Peyer's patch (tissue), 4 donors: ENCODE data around the gene BICC1.

Experiments used
- POLR2A ChIP-seq, 2 donors: fragments of 450-650 bp; IDR thresholded peaks; one replicate each; pipeline ENCODE4 v1.5.1; 2017; ENCODE audit warnings: antibody characterized with exemption in 2 of 2, mild to moderate bottlenecking in 2 of 2, moderate library complexity in 2 of 2
- TF ChIP-seq, protein P1 (sequence below), 6 experiments: fragments of 450-650 bp in 4 of 6; fragments of 200-600 bp in 2 of 6; sonication (generic) in 1 of 6; IDR thresholded peaks; one replicate each; pipeline ENCODE4 v1.5.1; 2017 to 2019; ENCODE audit warnings: antibody characterized with exemption in 6 of 6, mild to moderate bottlenecking in 3 of 6, moderate library complexity in 1 of 6

DNA sequence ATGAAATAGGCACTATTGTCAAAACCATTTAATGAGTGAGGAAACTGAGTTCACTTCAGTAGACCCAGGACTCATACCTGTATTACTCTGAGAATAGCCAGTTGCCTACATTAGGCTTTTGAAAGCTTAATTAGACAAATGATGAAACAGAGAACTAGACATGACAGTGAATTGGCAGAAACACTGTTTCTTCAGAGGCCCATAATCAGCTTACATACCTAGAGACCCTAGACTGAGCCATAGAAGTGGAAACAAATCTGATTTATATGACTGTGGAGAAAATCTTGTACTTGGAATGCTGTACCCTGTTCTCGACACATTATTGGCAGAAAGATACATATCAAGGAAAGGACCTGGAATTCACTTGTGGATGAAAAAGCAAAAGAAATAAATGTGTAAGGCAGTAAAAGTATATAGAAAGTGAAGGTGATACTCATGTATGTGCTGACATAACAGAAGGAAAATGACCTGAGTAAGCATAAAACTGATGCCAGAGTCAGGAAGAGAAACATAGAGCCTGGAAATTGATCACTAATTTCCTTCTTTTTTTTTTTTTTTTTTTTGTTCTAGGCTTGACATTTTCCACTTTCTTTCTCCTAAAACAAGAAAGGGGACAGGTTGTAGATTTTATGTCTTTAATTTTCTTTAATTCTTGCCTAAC lies 251.5 kb downstream of the BICC1 start:
- no peak for TF ChIP-seq POLR2A (IDR thresholded peaks at IDR 0.05)
- TF ChIP-seq, protein P1, sequence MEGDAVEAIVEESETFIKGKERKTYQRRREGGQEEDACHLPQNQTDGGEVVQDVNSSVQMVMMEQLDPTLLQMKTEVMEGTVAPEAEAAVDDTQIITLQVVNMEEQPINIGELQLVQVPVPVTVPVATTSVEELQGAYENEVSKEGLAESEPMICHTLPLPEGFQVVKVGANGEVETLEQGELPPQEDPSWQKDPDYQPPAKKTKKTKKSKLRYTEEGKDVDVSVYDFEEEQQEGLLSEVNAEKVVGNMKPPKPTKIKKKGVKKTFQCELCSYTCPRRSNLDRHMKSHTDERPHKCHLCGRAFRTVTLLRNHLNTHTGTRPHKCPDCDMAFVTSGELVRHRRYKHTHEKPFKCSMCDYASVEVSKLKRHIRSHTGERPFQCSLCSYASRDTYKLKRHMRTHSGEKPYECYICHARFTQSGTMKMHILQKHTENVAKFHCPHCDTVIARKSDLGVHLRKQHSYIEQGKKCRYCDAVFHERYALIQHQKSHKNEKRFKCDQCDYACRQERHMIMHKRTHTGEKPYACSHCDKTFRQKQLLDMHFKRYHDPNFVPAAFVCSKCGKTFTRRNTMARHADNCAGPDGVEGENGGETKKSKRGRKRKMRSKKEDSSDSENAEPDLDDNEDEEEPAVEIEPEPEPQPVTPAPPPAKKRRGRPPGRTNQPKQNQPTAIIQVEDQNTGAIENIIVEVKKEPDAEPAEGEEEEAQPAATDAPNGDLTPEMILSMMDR (IDR thresholded peaks at IDR 0.05) = no peak
